ENCODE data around the gene ARHGEF38.
"Not testable (repeated sequence)": the region's sequence is repeated elsewhere in the genome, so short reads cannot be mapped to it uniquely, and the experiment has no call there.

ARHGEF38 gene

GRCh38 chr4:105674011-105674410 is 121.6 kb downstream of the ARHGEF38 start:
- TF ChIP-seq FOXP2 (optimal IDR thresholded peaks at IDR 0.05; ENCODE audit: control extremely low read depth, extremely low read length, insufficient read depth) (no peak), EZH2 (IDR thresholded peaks at IDR 0.05) (no peak), POLR2AphosphoS5 (IDR thresholded peaks at IDR 0.05; ENCODE audit: borderline replicate concordance, low read depth, low read length) (no peak)
- H3K9ac ChIP-seq (ENCODE audit: insufficient read length): no peak overlapping the region

GRCh38 chr4:105677709-105678108 is 125.3 kb downstream of the ARHGEF38 start:
- no peaks in the 10 kb centered on the region for H3K9me3 ChIP-seq (ENCODE audit: low read depth, low read length)
- H3K4me3 ChIP-seq: no peak overlapping the region
- H3K27ac ChIP-seq: no peak overlapping the region
- DNase-seq (ENCODE audit: low read depth, low spot score): no peak
- no peak overlapping the region for H3K9ac ChIP-seq (ENCODE audit: insufficient read length)
- H3K36me3 ChIP-seq (ENCODE audit: insufficient read depth, low read length): peaks cover 10% of the 10 kb centered on the region
- TF ChIP-seq POLR2AphosphoS5 (IDR thresholded peaks at IDR 0.05; ENCODE audit: borderline replicate concordance, low read depth, low read length): no peak
- TF ChIP-seq EZH2 (IDR thresholded peaks at IDR 0.05): no peak
- no peak for TF ChIP-seq FOXP2 (optimal IDR thresholded peaks at IDR 0.05; ENCODE audit: control extremely low read depth, extremely low read length, insufficient read depth)

More at GRCh38 chr4:105674011-105674410, 121.6 kb downstream of the ARHGEF38 start:
- no peak for DNase-seq (ENCODE audit: low read depth, low spot score)
- H3K36me3 ChIP-seq (ENCODE audit: insufficient read depth, low read length): no peaks in the 10 kb centered on the region
- H3K27ac ChIP-seq: no peak overlapping the region
- no peak overlapping the region for H3K4me3 ChIP-seq
- H3K9me3 ChIP-seq (ENCODE audit: low read depth, low read length): no peaks in the 10 kb centered on the region

- TF ChIP-seq EZH2 (IDR thresholded peaks at IDR 0.05) (no peak), FOXP2 (optimal IDR thresholded peaks at IDR 0.05; ENCODE audit: control extremely low read depth, extremely low read length, insufficient read depth) (no peak), POLR2AphosphoS5 (IDR thresholded peaks at IDR 0.05; ENCODE audit: borderline replicate concordance, low read depth, low read length) (no peak)
- H3K9ac ChIP-seq (ENCODE audit: insufficient read length): no peak overlapping the region
- no peak for DNase-seq (ENCODE audit: low read depth, low spot score)
Measured at GRCh38 chr4:105679186-105679585, 126.8 kb downstream of the ARHGEF38 start.

DNA sequence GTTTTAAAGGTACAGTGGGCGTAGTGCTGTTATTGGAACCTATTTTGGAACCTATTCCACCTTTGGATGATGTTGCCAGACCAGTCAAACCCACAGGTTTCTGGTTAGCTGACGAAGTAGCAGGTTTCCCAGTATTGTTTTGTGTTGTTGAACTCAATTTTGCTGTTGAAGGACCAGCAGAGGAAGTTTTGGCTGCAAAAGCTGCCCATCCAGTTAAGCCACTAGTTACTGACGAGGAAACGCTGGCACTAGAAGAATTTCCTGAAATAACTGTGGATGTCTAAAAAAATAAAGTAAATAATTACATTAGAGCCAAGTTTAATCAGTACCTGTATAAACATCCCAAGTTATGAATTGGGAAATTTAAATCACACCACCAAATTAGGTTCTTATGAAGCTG is 130.6 kb downstream of the ARHGEF38 start:
- Histone ChIP-seq H3K27ac (no peak overlapping the region), H3K4me3 (no peak overlapping the region), H3K9me3 (ENCODE audit: low read depth, low read length) (no peaks in the 10 kb centered on the region), H3K36me3 (ENCODE audit: insufficient read depth, low read length) (peaks cover 38% of the 10 kb centered on the region), H3K9ac (ENCODE audit: insufficient read length) (no peak overlapping the region)
- DNase-seq (ENCODE audit: low read depth, low spot score): no peak
- no peak for TF ChIP-seq POLR2AphosphoS5 (IDR thresholded peaks at IDR 0.05; ENCODE audit: borderline replicate concordance, low read depth, low read length)
- TF ChIP-seq FOXP2 (optimal IDR thresholded peaks at IDR 0.05; ENCODE audit: control extremely low read depth, extremely low read length, insufficient read depth): no peak
- no peak for TF ChIP-seq EZH2 (IDR thresholded peaks at IDR 0.05)

More at GRCh38 chr4:105679186-105679585, 126.8 kb downstream of the ARHGEF38 start:
- Histone ChIP-seq H3K4me3 (no peak overlapping the region), H3K27ac (no peak overlapping the region), H3K9me3 (ENCODE audit: low read depth, low read length) (no peaks in the 10 kb centered on the region), H3K36me3 (ENCODE audit: insufficient read depth, low read length) (peaks cover 18% of the 10 kb centered on the region)

DNA sequence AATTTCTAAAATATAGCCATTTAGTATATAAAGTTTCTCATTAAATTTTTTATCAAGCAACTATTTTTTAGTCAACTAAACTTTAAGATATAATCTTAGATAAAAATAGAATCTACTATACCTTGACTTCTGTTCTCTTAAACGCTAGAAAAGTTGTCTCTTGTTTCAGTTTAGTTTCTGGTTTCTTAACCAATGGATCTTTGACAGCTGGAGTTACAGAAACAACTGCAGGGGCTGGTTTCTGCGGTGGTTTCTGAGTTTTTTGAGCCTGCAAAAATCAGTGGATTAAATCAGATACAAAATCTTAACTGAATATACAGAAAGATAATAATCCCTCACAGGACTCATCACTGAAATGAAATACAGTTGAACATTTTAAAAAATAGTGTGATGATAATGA is 134.2 kb downstream of the ARHGEF38 start:
- TF ChIP-seq FOXP2 (optimal IDR thresholded peaks at IDR 0.05; ENCODE audit: control extremely low read depth, extremely low read length, insufficient read depth) (no peak), EZH2 (IDR thresholded peaks at IDR 0.05) (no peak), POLR2AphosphoS5 (IDR thresholded peaks at IDR 0.05; ENCODE audit: borderline replicate concordance, low read depth, low read length) (no peak)
- no peak for DNase-seq (ENCODE audit: low read depth, low spot score)
- peaks cover 67% of the 10 kb centered on the region for H3K36me3 ChIP-seq (ENCODE audit: insufficient read depth, low read length)
- H3K27ac ChIP-seq: no peak overlapping the region
- no peak overlapping the region for H3K4me3 ChIP-seq
- no peak overlapping the region for H3K9ac ChIP-seq (ENCODE audit: insufficient read length)
- no peaks in the 10 kb centered on the region for H3K9me3 ChIP-seq (ENCODE audit: low read depth, low read length)

DNA sequence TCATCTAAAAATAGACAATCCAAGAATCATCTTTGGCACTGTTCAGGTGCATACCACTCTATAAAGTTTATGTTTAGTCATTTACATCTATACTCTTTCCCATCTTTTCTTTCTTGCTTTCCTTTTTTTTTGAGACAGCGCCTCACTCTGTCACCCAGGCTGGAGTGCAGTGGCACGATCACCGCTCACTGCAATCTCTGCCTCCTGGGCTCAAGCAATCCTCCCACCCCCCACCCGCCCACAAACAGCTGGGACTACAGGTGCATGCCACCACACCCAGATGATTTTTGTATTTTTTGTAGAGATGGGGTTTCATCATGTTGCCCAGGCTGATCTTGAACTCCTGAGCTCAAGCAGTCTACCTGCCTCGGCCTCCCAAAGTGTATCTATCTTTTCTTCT is 142.4 kb downstream of the ARHGEF38 start:
- H3K36me3 ChIP-seq (ENCODE audit: insufficient read depth, low read length): peaks cover 75% of the 10 kb centered on the region

DNA sequence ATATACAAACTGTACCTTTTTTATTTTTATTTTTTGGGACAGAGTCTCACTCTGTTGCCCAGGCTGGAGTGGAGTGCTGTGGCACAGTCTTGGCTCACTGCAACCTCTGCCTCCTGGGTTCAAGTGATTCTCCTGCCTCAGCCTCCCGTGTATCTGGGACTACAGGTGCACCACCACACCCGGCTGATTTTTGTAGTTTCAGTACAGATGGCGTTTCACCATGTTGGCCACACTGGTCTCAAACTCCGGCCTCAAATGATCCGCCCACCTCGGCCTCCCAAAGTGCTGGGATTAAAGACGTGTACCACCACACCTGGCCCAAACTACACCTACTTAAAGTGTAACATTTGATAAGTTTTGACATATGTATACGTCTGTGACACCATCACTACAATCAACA is 143.4 kb downstream of the ARHGEF38 start:
- DNase-seq (ENCODE audit: low read depth, low spot score); H3K27ac ChIP-seq; H3K4me3 ChIP-seq; H3K9ac ChIP-seq (ENCODE audit: insufficient read length); H3K9me3 ChIP-seq (ENCODE audit: low read depth, low read length): not testable (repeated sequence)
- H3K36me3 ChIP-seq (ENCODE audit: insufficient read depth, low read length): peaks cover 67% of the 10 kb centered on the region

More for the DNA sequence above, 142.4 kb downstream of the ARHGEF38 start:
- H3K9ac ChIP-seq (ENCODE audit: insufficient read length); DNase-seq (ENCODE audit: low read depth, low spot score); H3K4me3 ChIP-seq; H3K9me3 ChIP-seq (ENCODE audit: low read depth, low read length); H3K27ac ChIP-seq: not testable (repeated sequence)

DNA sequence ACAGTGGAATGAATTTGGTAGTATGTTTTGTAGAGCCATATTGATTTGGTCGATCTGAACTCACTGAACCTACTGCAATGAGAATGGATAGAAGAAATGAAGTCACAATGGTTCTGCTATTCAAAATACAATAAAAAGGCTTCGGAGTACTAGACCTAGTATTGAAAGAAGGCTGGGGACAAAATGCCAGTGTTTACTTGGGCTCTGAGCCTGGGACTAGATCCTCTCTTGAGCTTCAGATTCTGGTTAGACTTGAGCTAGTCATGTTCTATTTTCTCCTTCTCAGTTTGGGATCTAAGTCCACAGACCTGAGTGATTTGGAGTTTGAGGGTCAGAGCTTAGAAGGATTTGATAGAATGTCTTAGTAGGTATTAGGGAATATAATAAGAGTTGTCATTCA is 146.2 kb downstream of the ARHGEF38 start:
- Histone ChIP-seq H3K27ac (no peak overlapping the region), H3K9me3 (ENCODE audit: low read depth, low read length) (no peaks in the 10 kb centered on the region), H3K9ac (ENCODE audit: insufficient read length) (no peak overlapping the region), H3K36me3 (ENCODE audit: insufficient read depth, low read length) (peaks cover 54% of the 10 kb centered on the region), H3K4me3 (no peak overlapping the region)
- no peak for DNase-seq (ENCODE audit: low read depth, low spot score)
- no peak for TF ChIP-seq EZH2 (IDR thresholded peaks at IDR 0.05)
- TF ChIP-seq FOXP2 (optimal IDR thresholded peaks at IDR 0.05; ENCODE audit: control extremely low read depth, extremely low read length, insufficient read depth): no peak
- TF ChIP-seq POLR2AphosphoS5 (IDR thresholded peaks at IDR 0.05; ENCODE audit: borderline replicate concordance, low read depth, low read length): no peak

GRCh38 chr4:105707782-105708180 is 155.4 kb downstream of the ARHGEF38 start:
- TF ChIP-seq POLR2AphosphoS5 (IDR thresholded peaks at IDR 0.05; ENCODE audit: borderline replicate concordance, low read depth, low read length): no peak
- no peak for TF ChIP-seq FOXP2 (optimal IDR thresholded peaks at IDR 0.05; ENCODE audit: control extremely low read depth, extremely low read length, insufficient read depth)
- TF ChIP-seq EZH2 (IDR thresholded peaks at IDR 0.05): no peak
- DNase-seq (ENCODE audit: low read depth, low spot score): no peak
- Histone ChIP-seq H3K9ac (ENCODE audit: insufficient read length) (peak overlapping the region; percentile 88), H3K36me3 (ENCODE audit: insufficient read depth, low read length) (peaks cover 20% of the 10 kb centered on the region), H3K27ac (no peak overlapping the region), H3K4me3 (peak overlapping the region; percentile 87), H3K9me3 (ENCODE audit: low read depth, low read length) (no peaks in the 10 kb centered on the region)
